ENCODE data around the gene CCDC97.

Gene CCDC97

GRCh38 chr19:41299046-41299754 is 10.8 kb upstream of the CCDC97 start:
- H3K36me3 ChIP-seq (ENCODE audit: control insufficient read depth, insufficient read depth, low read length) = peaks cover 100% of the 10 kb centered on the region
- H3K9me3 ChIP-seq (ENCODE audit: control insufficient read depth, insufficient read depth, low read depth, low read length) = no peaks in the 10 kb centered on the region
- no peak overlapping the region for H3K4me3 ChIP-seq (ENCODE audit: low read depth, low read length)
- no peak overlapping the region for H3K27ac ChIP-seq (ENCODE audit: low read depth, low read length)
- no peak overlapping the region for H3K9ac ChIP-seq (ENCODE audit: low read length)
- no peaks in the 10 kb centered on the region for H3K27me3 ChIP-seq (ENCODE audit: control insufficient read depth, insufficient read depth, low read length)
- H3K4me1 ChIP-seq (ENCODE audit: control insufficient read depth, insufficient read depth, low read length) = no peaks in the 10 kb centered on the region

DNA sequence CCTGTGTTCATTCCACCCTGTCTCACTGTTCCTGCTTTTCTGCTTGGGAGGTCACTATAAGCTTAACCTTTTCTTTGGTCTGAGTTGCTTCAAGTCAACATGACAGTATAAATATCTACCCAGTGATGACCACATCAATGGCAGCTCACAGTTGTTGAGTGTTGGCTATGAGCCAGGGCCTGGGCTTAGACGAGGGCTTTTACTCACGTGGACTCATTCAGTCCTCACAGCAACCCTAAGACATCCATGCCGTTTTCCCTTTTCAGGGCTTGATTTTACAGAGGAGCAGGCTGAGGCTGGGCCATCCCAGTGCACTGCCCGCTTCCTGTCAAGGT is 10.2 kb upstream of the CCDC97 start:
- Histone ChIP-seq H3K36me3 (ENCODE audit: control insufficient read depth, insufficient read depth, low read length) (peaks cover 100% of the 10 kb centered on the region), H3K9me3 (ENCODE audit: control insufficient read depth, insufficient read depth, low read depth, low read length) (no peaks in the 10 kb centered on the region), H3K4me3 (ENCODE audit: low read depth, low read length) (no peak overlapping the region), H3K4me1 (ENCODE audit: control insufficient read depth, insufficient read depth, low read length) (no peaks in the 10 kb centered on the region), H3K27ac (ENCODE audit: low read depth, low read length) (no peak overlapping the region), H3K27me3 (ENCODE audit: control insufficient read depth, insufficient read depth, low read length) (no peaks in the 10 kb centered on the region), H3K9ac (ENCODE audit: low read length) (no peak overlapping the region)

- peaks cover 100% of the 10 kb centered on the region for H3K36me3 ChIP-seq (ENCODE audit: control insufficient read depth, insufficient read depth, low read length)
- H3K4me3 ChIP-seq (ENCODE audit: low read depth, low read length) = no peak overlapping the region
- H3K9me3 ChIP-seq (ENCODE audit: control insufficient read depth, insufficient read depth, low read depth, low read length) = no peaks in the 10 kb centered on the region
- H3K27me3 ChIP-seq (ENCODE audit: control insufficient read depth, insufficient read depth, low read length) = no peaks in the 10 kb centered on the region
- H3K4me1 ChIP-seq (ENCODE audit: control insufficient read depth, insufficient read depth, low read length) = no peaks in the 10 kb centered on the region
- H3K27ac ChIP-seq (ENCODE audit: low read depth, low read length) = no peak overlapping the region
- H3K9ac ChIP-seq (ENCODE audit: low read length) = no peak overlapping the region
Measured at GRCh38 chr19:41300555-41300954, 9.4 kb upstream of the CCDC97 start.

GRCh38 chr19:41302624-41303351 is 7.2 kb upstream of the CCDC97 start:
- H3K9ac ChIP-seq (ENCODE audit: low read length) = no peak overlapping the region
- H3K27me3 ChIP-seq (ENCODE audit: control insufficient read depth, insufficient read depth, low read length) = no peaks in the 10 kb centered on the region
- H3K27ac ChIP-seq (ENCODE audit: low read depth, low read length) = no peak overlapping the region
- H3K4me1 ChIP-seq (ENCODE audit: control insufficient read depth, insufficient read depth, low read length) = no peaks in the 10 kb centered on the region
- peaks cover 100% of the 10 kb centered on the region for H3K36me3 ChIP-seq (ENCODE audit: control insufficient read depth, insufficient read depth, low read length)
- H3K9me3 ChIP-seq (ENCODE audit: control insufficient read depth, insufficient read depth, low read depth, low read length) = no peaks in the 10 kb centered on the region
- no peak overlapping the region for H3K4me3 ChIP-seq (ENCODE audit: low read depth, low read length)

- Histone ChIP-seq H3K36me3 (ENCODE audit: control insufficient read depth, insufficient read depth, low read length) (peaks cover 90% of the 10 kb centered on the region), H3K4me1 (ENCODE audit: control insufficient read depth, insufficient read depth, low read length) (peaks cover 7% of the 10 kb centered on the region), H3K27me3 (ENCODE audit: control insufficient read depth, insufficient read depth, low read length) (no peaks in the 10 kb centered on the region), H3K9ac (ENCODE audit: low read length) (no peak overlapping the region), H3K27ac (ENCODE audit: low read depth, low read length) (no peak overlapping the region), H3K4me3 (ENCODE audit: low read depth, low read length) (no peak overlapping the region), H3K9me3 (ENCODE audit: control insufficient read depth, insufficient read depth, low read depth, low read length) (no peaks in the 10 kb centered on the region)
Measured at GRCh38 chr19:41303954-41304353, 6.0 kb upstream of the CCDC97 start.

- Histone ChIP-seq H3K4me3 (ENCODE audit: low read depth, low read length) (no peak overlapping the region), H3K27ac (ENCODE audit: low read depth, low read length) (no peak overlapping the region), H3K9me3 (ENCODE audit: control insufficient read depth, insufficient read depth, low read depth, low read length) (no peaks in the 10 kb centered on the region), H3K9ac (ENCODE audit: low read length) (no peak overlapping the region), H3K36me3 (ENCODE audit: control insufficient read depth, insufficient read depth, low read length) (peaks cover 81% of the 10 kb centered on the region), H3K4me1 (ENCODE audit: control insufficient read depth, insufficient read depth, low read length) (peaks cover 12% of the 10 kb centered on the region), H3K27me3 (ENCODE audit: control insufficient read depth, insufficient read depth, low read length) (no peaks in the 10 kb centered on the region)
Measured at GRCh38 chr19:41304706-41305483, 5.1 kb upstream of the CCDC97 start.

DNA sequence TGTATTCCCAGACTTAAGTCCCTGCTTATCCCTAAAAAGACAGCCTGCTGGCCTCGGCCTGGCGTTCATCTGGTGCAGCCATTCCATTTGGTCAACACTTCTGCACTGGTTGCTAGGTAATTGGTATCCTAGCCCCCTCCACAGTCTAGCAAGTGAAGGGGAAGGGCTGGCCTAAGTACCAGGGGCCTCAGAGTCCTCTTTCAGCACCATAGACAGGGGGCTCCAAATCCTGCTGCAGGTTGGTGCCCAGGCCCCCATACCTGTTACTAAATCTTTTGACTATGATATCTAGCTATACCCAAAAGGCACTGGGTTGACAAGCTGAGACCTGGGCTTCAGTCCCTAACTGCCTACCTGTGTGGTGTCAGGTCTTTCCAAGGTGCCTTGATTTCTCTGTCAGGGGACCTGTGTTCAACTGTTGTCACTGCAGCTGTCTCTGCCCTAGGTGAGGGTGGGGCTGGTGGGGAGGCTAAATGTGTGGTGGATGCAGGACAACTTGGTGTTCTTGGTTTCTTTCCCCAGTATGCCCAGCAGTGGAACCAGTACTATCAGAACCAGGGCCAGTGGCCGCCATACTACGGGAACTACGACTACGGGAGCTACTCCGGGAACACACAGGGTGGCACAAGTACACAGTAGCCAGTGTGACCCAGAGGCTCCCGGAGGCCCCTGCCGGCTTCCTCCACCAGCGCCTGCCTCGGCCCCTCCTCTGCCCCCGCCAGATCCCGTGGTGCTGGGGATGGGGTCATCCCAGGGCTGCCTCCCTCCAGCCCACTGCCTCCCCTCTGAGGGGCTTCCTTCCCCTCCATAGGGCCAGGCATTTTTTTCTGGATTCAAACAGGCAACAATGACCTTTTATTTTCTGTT is 3.8 kb upstream of the CCDC97 start:
- Histone ChIP-seq H3K4me1 (ENCODE audit: control insufficient read depth, insufficient read depth, low read length) (peaks cover 12% of the 10 kb centered on the region), H3K9me3 (ENCODE audit: control insufficient read depth, insufficient read depth, low read depth, low read length) (no peaks in the 10 kb centered on the region), H3K27me3 (ENCODE audit: control insufficient read depth, insufficient read depth, low read length) (no peaks in the 10 kb centered on the region), H3K27ac (ENCODE audit: low read depth, low read length) (no peak overlapping the region), H3K36me3 (ENCODE audit: control insufficient read depth, insufficient read depth, low read length) (peaks cover 68% of the 10 kb centered on the region), H3K9ac (ENCODE audit: low read length) (no peak overlapping the region), H3K4me3 (ENCODE audit: low read depth, low read length) (no peak overlapping the region)

DNA sequence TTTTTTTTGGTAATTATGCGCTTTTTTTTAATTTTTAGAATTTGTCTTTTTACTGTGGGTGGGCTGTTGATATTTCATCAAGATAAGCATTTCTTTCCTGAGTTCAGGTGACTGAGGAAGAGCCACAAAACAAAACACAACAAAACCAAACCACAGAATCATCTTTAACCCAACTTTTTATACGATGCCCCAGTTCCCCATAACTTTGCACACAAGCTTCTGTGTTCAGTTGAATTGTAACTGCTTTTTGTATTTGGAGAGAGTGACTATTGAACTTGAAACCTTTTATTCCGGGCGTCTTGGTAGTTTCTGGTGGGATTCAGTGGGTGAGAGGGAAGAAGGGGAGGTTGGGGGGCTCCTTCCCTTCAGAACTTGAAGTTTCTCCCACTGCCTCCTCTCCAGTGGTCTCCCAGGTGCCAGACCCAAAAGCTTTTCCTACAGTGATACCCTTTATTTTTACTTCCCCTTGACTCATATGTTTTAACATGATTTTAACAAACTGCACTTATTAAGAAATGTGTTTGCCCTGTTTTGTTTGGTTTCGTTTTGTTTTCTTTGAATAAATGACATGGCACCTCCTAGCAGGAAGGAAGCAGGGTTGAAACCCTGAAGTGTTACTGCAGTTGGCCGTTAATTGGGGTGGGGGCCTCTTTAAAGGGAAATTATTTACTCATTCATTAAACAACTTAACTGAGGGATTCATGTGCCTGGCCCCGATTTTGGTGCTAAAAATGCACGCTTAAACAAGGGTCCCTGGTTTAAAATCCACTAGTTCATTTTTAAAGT is 2.7 kb upstream of the CCDC97 start:
- Histone ChIP-seq H3K4me3 (ENCODE audit: low read depth, low read length) (no peak overlapping the region), H3K9me3 (ENCODE audit: control insufficient read depth, insufficient read depth, low read depth, low read length) (no peaks in the 10 kb centered on the region), H3K36me3 (ENCODE audit: control insufficient read depth, insufficient read depth, low read length) (peaks cover 58% of the 10 kb centered on the region), H3K27me3 (ENCODE audit: control insufficient read depth, insufficient read depth, low read length) (no peaks in the 10 kb centered on the region), H3K9ac (ENCODE audit: low read length) (no peak overlapping the region), H3K27ac (ENCODE audit: low read depth, low read length) (no peak overlapping the region), H3K4me1 (ENCODE audit: control insufficient read depth, insufficient read depth, low read length) (peaks cover 16% of the 10 kb centered on the region)

GRCh38 chr19:41307954-41308449 is 2.0 kb upstream of the CCDC97 start:
- peaks cover 58% of the 10 kb centered on the region for H3K36me3 ChIP-seq (ENCODE audit: control insufficient read depth, insufficient read depth, low read length)
- peaks cover 16% of the 10 kb centered on the region for H3K4me1 ChIP-seq (ENCODE audit: control insufficient read depth, insufficient read depth, low read length)
- no peaks in the 10 kb centered on the region for H3K27me3 ChIP-seq (ENCODE audit: control insufficient read depth, insufficient read depth, low read length)
- H3K4me3 ChIP-seq (ENCODE audit: low read depth, low read length) = no peak overlapping the region
- H3K27ac ChIP-seq (ENCODE audit: low read depth, low read length) = no peak overlapping the region
- H3K9ac ChIP-seq (ENCODE audit: low read length) = no peak overlapping the region
- H3K9me3 ChIP-seq (ENCODE audit: control insufficient read depth, insufficient read depth, low read depth, low read length) = no peaks in the 10 kb centered on the region
